CD4-positive, CD25-positive, alpha-beta regulatory T cell (primary cell): ENCODE measurements around the gene GRK7. TPM values are rescaled to one million over a fixed set of nuclear protein-coding genes. Genes with fewer than 3 reads are reported as not detected.

Experiments used
- ATAC-seq, 2 donors: fragments of 150-1000 bp; cut with Tn5 transposase; one replicate each; pipeline ENCODE4 v1.10.0; 2021; ENCODE audit warnings: low read depth in 2 of 2, moderate number of reproducible peaks in 2 of 2, moderate library complexity in 1 of 2
- DNase-seq, 3 donors: peaks; one replicate each; pipeline versions ENCODE4 v3.0.0 to v3.0.0-alpha.2; 2012 to 2022; ENCODE audit warnings: mixed read lengths in 1 of 3
- H3K27ac ChIP-seq: one replicate; pipeline ENCODE4 v1.7.0; 2013; ENCODE audit warnings: mild to moderate bottlenecking, low read length; ENCODE audit not compliant: insufficient read depth, poor library complexity, severe bottlenecking
- H3K27me3 ChIP-seq: one replicate; pipeline ENCODE4 v1.7.0; 2013; ENCODE audit warnings: low read length; ENCODE audit not compliant: control insufficient read depth, insufficient read depth
- H3K36me3 ChIP-seq: one replicate; pipeline ENCODE4 v1.7.0; 2013; ENCODE audit warnings: mild to moderate bottlenecking, low read length, moderate library complexity; ENCODE audit not compliant: control insufficient read depth, insufficient read depth
- H3K4me1 ChIP-seq: 2 replicates; pipeline ENCODE4 v1.7.0; 2013; ENCODE audit warnings: mild to moderate bottlenecking, low read length; ENCODE audit not compliant: insufficient read depth, control insufficient read depth, poor library complexity, severe bottlenecking
- H3K4me3 ChIP-seq: one replicate; pipeline ENCODE4 v1.7.0; 2013; ENCODE audit warnings: low read depth, mild to moderate bottlenecking, low read length, moderate library complexity
- H3K9me3 ChIP-seq, 2 experiments: 1 replicate in 1 of 2; 2 replicates in 1 of 2; pipeline ENCODE4 v1.7.0; 2013; ENCODE audit warnings: low read length in 2 of 2, mild to moderate bottlenecking in 1 of 2, moderate library complexity in 1 of 2; ENCODE audit not compliant: control insufficient read depth in 2 of 2
- H3K27ac Mint-ChIP-seq, 3 donors: one replicate each; pipeline ENCODE4 v1.8.0; 2020 to 2022; ENCODE audit warnings: mild to moderate bottlenecking in 3 of 3, mixed read lengths in 3 of 3, moderate library complexity in 2 of 3
- H3K27me3 Mint-ChIP-seq: one replicate; pipeline ENCODE4 v1.8.0; 2022; ENCODE audit warnings: mild to moderate bottlenecking, mixed read lengths
- H3K36me3 Mint-ChIP-seq: one replicate; pipeline ENCODE4 v1.8.0; 2020; ENCODE audit warnings: mixed read lengths
- H3K4me1 Mint-ChIP-seq, 4 donors: one replicate each; pipeline ENCODE4 v1.8.0; 2020 to 2022; ENCODE audit warnings: mixed read lengths in 4 of 4, mild to moderate bottlenecking in 1 of 4
- H3K4me3 Mint-ChIP-seq, 4 donors: one replicate each; pipeline ENCODE4 v1.8.0; 2020 to 2022; ENCODE audit warnings: mild to moderate bottlenecking in 4 of 4, mixed read lengths in 4 of 4, moderate library complexity in 3 of 4
- H3K9me3 Mint-ChIP-seq, 7 donors: one replicate each; pipeline ENCODE4 v1.8.0; 2020 to 2022; ENCODE audit warnings: mixed read lengths in 7 of 7, mild to moderate bottlenecking in 3 of 7, moderate library complexity in 2 of 7
- polyA plus RNA-seq, 4 donors: library from polyadenylated mRNA; unstranded; fragments of 300-500 nt; fragmentation: Illumina TruSeq; gene quantifications; one replicate each; pipeline ENCODE4 v1.2.3, GENCODE V29; 2021
- total RNA-seq: library from RNA; stranded (reverse); gene quantifications from one replicate; pipeline ENCODE4 v1.2.3, GENCODE V29; 2022

GRK7 gene
- total and polyA plus RNA-seq, 5 donors from 2014 or later: 0.05 TPM; not detected in 4

DNA sequence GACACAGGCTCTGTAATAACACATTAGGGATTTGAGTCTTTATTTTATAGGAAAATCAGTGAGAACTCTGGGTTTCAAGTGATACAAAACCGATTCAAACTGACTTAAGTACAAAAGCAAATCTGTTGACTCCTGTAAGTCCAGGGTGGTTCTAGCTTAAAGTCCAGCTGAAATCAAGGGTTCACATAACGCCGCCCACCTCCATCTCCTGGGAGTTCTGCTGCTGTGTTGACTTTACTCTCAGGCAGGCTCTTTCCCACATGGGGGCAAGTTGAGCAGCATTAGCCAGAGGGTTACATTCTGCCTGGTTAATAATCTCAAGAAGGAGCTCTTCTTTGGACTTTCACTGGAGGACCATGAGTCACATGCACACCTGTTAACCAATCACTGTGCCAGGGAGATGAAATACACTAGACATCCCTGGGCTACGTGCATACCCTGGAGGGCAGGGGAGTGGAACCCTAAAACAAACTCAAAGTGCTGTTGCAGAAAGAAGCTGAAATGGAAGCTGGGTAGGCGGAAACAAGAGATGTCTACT is 34.8 kb upstream of the GRK7 start:
- no peak overlapping the region for H3K4me3 ChIP-seq
- no peak overlapping the region for H3K27ac ChIP-seq
- H3K9me3 ChIP-seq: no peaks in the 10 kb centered on the region
- no peaks in the 10 kb centered on the region for H3K4me1 ChIP-seq
- ATAC-seq: no peak
- H3K4me1 Mint-ChIP-seq: no peaks in the 10 kb centered on the region
- no peak overlapping the region for H3K27ac Mint-ChIP-seq
- DNase-seq: no peak
- no peaks in the 10 kb centered on the region for H3K36me3 Mint-ChIP-seq
- H3K27me3 Mint-ChIP-seq: peaks cover 16% of the 10 kb centered on the region
- H3K27me3 ChIP-seq: peaks cover 1% of the 10 kb centered on the region
- H3K9me3 Mint-ChIP-seq: peaks cover 0 to 1% (median 0%) of the 10 kb centered on the region in 7 donors
- H3K36me3 ChIP-seq: no peaks in the 10 kb centered on the region
- no peak overlapping the region for H3K4me3 Mint-ChIP-seq

- no peak for ATAC-seq
- Mint-ChIP-seq H3K27me3 (peaks cover 17% of the 10 kb centered on the region), H3K27ac (no peak overlapping the region), H3K4me3 (no peak overlapping the region), H3K36me3 (no peaks in the 10 kb centered on the region), H3K4me1 (no peaks in the 10 kb centered on the region), H3K9me3 (peaks cover 0 to 1% (median 0%) of the 10 kb centered on the region in 7 donors)
- Histone ChIP-seq H3K4me1 (no peaks in the 10 kb centered on the region), H3K27ac (no peak overlapping the region), H3K27me3 (peaks cover 1% of the 10 kb centered on the region), H3K9me3 (no peaks in the 10 kb centered on the region), H3K36me3 (no peaks in the 10 kb centered on the region), H3K4me3 (no peak overlapping the region)
- DNase-seq: peak in 1 of 3 donors; percentile 29
These were observed 34.0 kb upstream of the GRK7 start for GRCh38 chr3:141729240-141729639.

DNA sequence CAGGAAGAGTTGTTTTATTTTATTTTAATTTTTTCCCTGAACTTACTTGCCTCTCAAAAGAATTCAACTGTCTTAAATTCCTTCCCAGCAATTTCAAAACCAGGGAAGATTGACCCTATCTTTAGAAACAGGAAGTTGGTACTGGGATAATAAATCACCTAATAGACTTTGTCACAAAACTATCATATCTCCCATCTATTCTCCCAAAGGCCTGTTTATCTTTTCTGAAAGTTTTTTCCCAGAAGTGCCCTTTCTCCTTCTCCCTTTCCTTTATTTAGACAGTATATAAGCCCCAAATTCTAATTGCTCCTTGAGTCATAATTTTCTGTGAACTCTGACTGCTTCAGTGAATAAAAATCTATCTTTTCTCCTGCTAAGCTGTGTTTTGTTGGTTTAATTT is 28.0 kb upstream of the GRK7 start:
- Mint-ChIP-seq H3K27me3 (peaks cover 5% of the 10 kb centered on the region), H3K36me3 (no peaks in the 10 kb centered on the region), H3K27ac (no peak overlapping the region), H3K9me3 (peaks cover 0 to 1% (median 0%) of the 10 kb centered on the region in 7 donors), H3K4me1 (peaks cover 0 to 18% (median 13%) of the 10 kb centered on the region in 4 donors), H3K4me3 (peak overlapping the region in 1 of 4 donors; percentile 46)
- ATAC-seq (no peak), DNase-seq (no peak)
- Histone ChIP-seq H3K27ac (no peak overlapping the region), H3K36me3 (no peaks in the 10 kb centered on the region), H3K4me1 (peaks cover 16% of the 10 kb centered on the region), H3K9me3 (no peaks in the 10 kb centered on the region), H3K27me3 (no peaks in the 10 kb centered on the region), H3K4me3 (no peak overlapping the region)

- Mint-ChIP-seq H3K27ac (peak overlapping the region in 1 of 3 donors; percentile 34), H3K4me3 (peak overlapping the region in 1 of 4 donors; percentile 46), H3K9me3 (peaks cover 0 to 1% (median 0%) of the 10 kb centered on the region in 7 donors), H3K4me1 (peaks cover 0 to 26% (median 19%) of the 10 kb centered on the region in 4 donors), H3K27me3 (peaks cover 5% of the 10 kb centered on the region), H3K36me3 (no peaks in the 10 kb centered on the region)
- H3K9me3 ChIP-seq: no peaks in the 10 kb centered on the region
- H3K27ac ChIP-seq: no peak overlapping the region
- H3K36me3 ChIP-seq: peaks cover 3% of the 10 kb centered on the region
- DNase-seq (no peak), ATAC-seq (no peak)
- H3K4me3 ChIP-seq: no peak overlapping the region
- H3K27me3 ChIP-seq: no peaks in the 10 kb centered on the region
- peaks cover 24% of the 10 kb centered on the region for H3K4me1 ChIP-seq
These were observed 27.3 kb upstream of the GRK7 start for GRCh38 chr3:141735770-141736465.

GRCh38 chr3:141737093-141737492 is 26.1 kb upstream of the GRK7 start:
- Histone ChIP-seq H3K4me1 (peaks cover 35% of the 10 kb centered on the region), H3K36me3 (peaks cover 7% of the 10 kb centered on the region), H3K4me3 (peak overlapping the region; percentile 83), H3K27me3 (no peaks in the 10 kb centered on the region), H3K27ac (peak overlapping the region; percentile 86), H3K9me3 (no peaks in the 10 kb centered on the region)
- ATAC-seq: no peak
- Mint-ChIP-seq H3K9me3 (peaks cover 0 to 1% (median 0%) of the 10 kb centered on the region in 7 donors), H3K27me3 (peaks cover 5% of the 10 kb centered on the region), H3K4me1 (peaks cover 3 to 38% (median 26%) of the 10 kb centered on the region in 4 donors), H3K4me3 (no peak overlapping the region), H3K27ac (peak overlapping the region; percentile 29 to 65 (median 65)), H3K36me3 (no peaks in the 10 kb centered on the region)
- no peak for DNase-seq

DNA sequence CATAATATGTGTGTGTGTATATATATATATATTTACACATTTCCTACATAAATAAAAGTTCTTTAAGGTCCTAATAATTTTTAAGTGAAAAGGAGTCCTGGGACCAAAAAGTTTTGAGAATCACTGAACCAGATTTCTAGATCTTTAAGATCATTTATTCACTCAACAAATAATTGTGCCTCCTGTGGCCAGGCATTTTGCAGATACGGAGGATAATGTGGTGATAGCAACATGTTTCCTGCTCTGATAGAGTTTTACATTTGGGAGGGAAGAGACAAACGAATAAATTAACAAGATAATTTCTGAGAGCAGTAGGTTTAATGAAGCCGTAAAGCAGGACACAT is 25.6 kb upstream of the GRK7 start:
- no peaks in the 10 kb centered on the region for H3K27me3 ChIP-seq
- Mint-ChIP-seq H3K36me3 (no peaks in the 10 kb centered on the region), H3K9me3 (peaks cover 0 to 1% (median 0%) of the 10 kb centered on the region in 7 donors)

DNA sequence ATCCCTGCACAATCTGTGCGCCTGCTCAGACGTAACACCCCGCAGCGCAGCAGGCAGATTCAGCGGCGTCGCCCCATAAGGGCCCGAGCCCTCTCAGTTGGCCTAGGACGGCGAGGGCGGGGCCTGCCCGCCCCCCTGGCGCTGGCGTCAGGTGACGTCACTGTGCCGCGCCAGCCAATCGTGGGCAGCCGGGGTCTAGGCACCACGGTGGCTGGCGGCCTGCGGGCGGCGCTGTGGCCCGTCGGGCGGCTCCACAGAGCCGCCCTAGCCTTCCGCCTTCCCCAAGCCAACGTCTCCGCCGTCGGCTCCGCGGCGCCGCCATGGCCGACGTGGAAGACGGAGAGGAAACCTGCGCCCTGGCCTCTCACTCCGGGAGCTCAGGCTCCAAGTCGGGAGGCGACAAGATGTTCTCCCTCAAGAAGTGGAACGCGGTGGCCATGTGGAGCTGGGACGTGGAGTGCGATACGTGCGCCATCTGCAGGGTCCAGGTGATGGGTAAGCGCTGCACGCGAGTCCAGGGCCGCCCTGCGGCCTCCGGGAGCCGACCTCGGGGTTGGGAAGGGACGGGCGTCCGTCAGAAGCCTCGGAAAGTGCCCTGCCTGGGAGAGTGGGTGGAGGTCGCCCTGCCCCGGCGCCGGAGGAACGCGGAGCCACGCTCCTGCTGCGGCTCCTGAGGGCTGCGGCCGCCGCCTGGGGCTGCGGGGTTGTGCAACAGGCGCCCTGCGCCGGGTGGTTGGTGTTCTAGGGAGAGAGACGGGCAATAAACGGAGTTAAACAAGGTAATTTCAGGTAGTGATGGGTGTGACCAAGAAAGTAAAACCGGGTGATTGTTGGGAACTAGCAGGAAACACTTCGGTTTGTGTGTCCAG is 25.0 kb upstream of the GRK7 start, which contains the start of gene RNF7:
RNF7 (plus strand) TSS at position 277 of the 869 bp plus-strand sequence; CDS start at position 321, 44 bp downstream.
- Mint-ChIP-seq H3K27ac (peak within 1 kb of the TSS; percentile 97 to 98 (median 98)), H3K27me3 (peaks cover 5% of the 10 kb centered on the region), H3K9me3 (peaks cover 0 to 1% (median 0%) of the 10 kb centered on the region in 7 donors), H3K36me3 (peaks cover 4% of the 10 kb centered on the region), H3K4me1 (peaks cover 7 to 49% (median 34%) of the 10 kb centered on the region in 4 donors), H3K4me3 (peak within 1 kb of the TSS; percentile 99 to 100 (median 100))
- Histone ChIP-seq H3K27ac (peak within 1 kb of the TSS; percentile 86), H3K9me3 (no peaks in the 10 kb centered on the region), H3K36me3 (peaks cover 14% of the 10 kb centered on the region), H3K27me3 (no peaks in the 10 kb centered on the region), H3K4me1 (peaks cover 44% of the 10 kb centered on the region), H3K4me3 (peak within 1 kb of the TSS; percentile 100)
- DNase-seq: peak; percentile 95 to 98 (median 96)
- peak; percentile 93 to 95 for ATAC-seq

More for the DNA sequence above, 25.6 kb upstream of the GRK7 start:
- Histone ChIP-seq H3K4me1 (peaks cover 38% of the 10 kb centered on the region), H3K9me3 (no peaks in the 10 kb centered on the region), H3K27ac (peak overlapping the region; percentile 86), H3K36me3 (peaks cover 8% of the 10 kb centered on the region), H3K4me3 (peak overlapping the region; percentile 83)
- H3K27me3 Mint-ChIP-seq: peaks cover 5% of the 10 kb centered on the region
- H3K4me3 Mint-ChIP-seq: peak overlapping the region; percentile 99 to 100 (median 100)
- H3K4me1 Mint-ChIP-seq: peaks cover 3 to 43% (median 29%) of the 10 kb centered on the region in 4 donors
- DNase-seq: no peak
- peak overlapping the region; percentile 92 to 98 (median 97) for H3K27ac Mint-ChIP-seq
- no peak for ATAC-seq
